K562 treated with DMSO at 1 percent for 12 hours (cell line): ENCODE data around the gene TAS2R10. TPM values are rescaled to one million over a fixed set of nuclear protein-coding genes. Genes with fewer than 3 reads are reported as not detected.

Source experiments
- total RNA-seq: library from RNA; unstranded; fragments of 300-600 nt; gene quantifications from 2 replicates; pipeline ENCODE4 v1.2.3, GENCODE V29; 2022; ENCODE audit not compliant: insufficient read depth

TAS2R10 gene, protein sequence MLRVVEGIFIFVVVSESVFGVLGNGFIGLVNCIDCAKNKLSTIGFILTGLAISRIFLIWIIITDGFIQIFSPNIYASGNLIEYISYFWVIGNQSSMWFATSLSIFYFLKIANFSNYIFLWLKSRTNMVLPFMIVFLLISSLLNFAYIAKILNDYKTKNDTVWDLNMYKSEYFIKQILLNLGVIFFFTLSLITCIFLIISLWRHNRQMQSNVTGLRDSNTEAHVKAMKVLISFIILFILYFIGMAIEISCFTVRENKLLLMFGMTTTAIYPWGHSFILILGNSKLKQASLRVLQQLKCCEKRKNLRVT
- not detected in 2 replicates for total RNA-seq

DNA sequence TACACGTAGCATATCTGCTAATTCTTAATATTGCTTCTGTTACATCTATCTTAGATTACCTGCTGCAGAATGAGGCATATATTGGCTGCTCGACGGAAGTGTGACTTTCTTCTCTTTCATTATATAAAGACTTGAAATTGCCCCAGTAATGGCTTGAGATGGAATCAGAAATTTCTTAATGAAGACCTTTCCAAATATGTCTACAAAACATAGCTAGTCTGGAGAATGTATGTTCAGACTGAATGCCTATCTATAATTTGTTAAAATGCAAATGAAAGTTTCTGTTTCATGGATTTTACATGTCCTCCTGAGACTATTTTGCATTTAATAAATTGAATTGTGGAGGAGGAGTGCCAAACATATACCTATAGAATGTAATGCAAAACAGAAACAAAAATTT lies at the start of gene TAS2R10:
Gene TAS2R10 (minus strand): TSS at position 101 of the 400 bp plus-strand sequence. CDS start 89 bp downstream, at position 12.

DNA sequence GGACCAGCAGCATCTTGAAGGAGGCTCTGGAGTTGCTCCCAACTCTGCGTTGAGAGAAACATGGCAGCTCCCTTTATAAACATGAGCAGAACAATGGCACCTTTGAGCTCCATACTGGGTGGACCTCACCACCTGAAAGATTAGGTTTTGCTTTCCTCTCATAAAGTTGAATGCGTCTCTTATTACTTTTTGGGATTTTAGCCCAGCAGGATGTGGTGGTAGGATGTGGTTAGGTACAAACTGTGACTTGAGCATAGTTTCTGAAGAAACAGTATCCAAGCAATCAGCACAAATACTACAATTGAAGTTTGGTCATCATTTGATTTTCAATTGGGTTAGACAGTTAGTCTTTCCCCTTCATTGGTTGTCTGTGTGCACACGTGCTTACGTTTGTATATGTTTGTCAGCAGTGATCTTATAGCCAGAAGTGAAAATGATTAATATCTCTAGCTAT lies 23.3 kb upstream of the TAS2R10 start, which contains the start of gene PRR4:
Gene PRR4 (minus strand): TSS at position 51 of the 454 bp plus-strand sequence. CDS start 38 bp downstream, at position 13.

DNA sequence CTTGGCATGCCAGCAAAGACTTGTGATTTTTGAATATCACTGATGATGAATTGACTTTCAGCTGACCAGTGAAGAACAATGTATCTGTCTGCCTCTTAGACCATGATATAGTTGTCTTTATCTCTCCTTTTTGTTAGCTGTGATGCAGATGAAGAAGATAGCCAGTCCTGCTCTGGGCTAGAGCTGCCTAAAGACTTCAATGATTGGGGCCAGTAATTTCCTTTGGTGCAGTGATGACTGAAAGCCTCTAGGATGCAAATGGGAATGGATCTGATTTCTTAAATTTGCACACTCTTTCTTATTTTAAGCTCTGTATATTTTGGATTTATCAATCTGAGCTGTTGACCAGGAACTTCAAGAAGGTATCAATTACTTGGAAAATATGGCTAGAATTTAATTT lies 16.1 kb downstream of the TAS2R10 start, which contains the start of gene TAS2R9:
Gene TAS2R9 (minus strand): TSS at position 101 of the 400 bp plus-strand sequence. CDS start 93 bp downstream, at position 8.

DNA sequence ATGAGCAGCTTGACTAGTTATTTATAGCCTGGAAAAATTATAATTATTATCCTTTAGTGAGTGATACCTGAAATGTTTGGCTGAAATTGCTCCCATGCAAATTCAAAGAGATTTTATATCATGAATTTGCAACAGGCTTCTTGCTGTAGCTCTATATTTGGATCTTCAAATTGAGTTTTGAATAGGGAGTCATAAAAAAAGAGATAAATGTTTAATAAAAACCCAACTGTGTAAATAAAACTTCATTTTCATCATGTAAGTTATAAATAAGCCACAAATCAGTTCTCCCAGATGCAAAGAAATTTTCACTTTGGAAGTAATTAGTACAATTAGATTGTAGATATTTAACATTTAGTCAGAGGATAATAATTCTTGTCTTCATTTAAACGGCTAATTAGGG lies 19.0 kb downstream of the TAS2R10 start, which contains the start of gene TAS2R8:
Gene TAS2R8 (minus strand): TSS at position 101 of the 400 bp plus-strand sequence. CDS start 306 bp downstream, outside the sequence.

DNA sequence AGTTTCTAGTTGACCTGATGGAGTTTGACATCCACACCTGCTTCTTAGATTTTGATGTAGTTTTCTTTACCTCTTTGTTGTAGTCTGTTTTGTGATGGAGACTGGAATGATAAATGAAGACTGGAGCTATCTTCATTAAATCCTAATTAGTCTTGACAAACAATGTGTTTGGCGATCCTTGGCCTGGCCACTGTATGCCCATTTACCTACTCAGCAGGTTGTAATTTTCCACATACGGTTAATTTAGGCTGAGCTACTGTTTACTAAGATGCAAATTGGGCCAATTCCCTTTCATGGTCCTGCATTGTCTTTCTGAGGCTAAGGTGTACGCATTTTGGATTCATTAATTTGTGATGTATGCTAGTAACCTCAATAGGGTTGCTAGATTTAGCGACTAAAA lies 23.6 kb downstream of the TAS2R10 start, which contains the start of gene TAS2R7:
Gene TAS2R7 (minus strand): TSS at position 41 of the 400 bp plus-strand sequence. CDS start 57 bp downstream, outside the sequence.

Other genes starting within 250 kb of the TAS2R10 start
- gene MAGOHB, start 212.7 kb downstream of the TAS2R10 start, total RNA-seq: 6.0 and 9.4 TPM in 2 replicates
- gene STYK1, start 152.3 kb downstream of the TAS2R10 start, total RNA-seq: 0.39 TPM in 1 of 2 replicates, not detected in the other
- gene YBX3, start 103.0 kb downstream of the TAS2R10 start, total RNA-seq: 74.8 and 109 TPM in 2 replicates
- not detected in 2 replicates for gene TAS2R7, start 23.7 kb downstream of the TAS2R10 start, total RNA-seq
- not detected in 2 replicates for gene TAS2R8, start 19.1 kb downstream of the TAS2R10 start, total RNA-seq
- gene TAS2R9, start 16.2 kb downstream of the TAS2R10 start, total RNA-seq: not detected in 2 replicates
- gene PRR4, start 23.1 kb upstream of the TAS2R10 start, total RNA-seq: not detected in 2 replicates
- gene PRH1, start 57.9 kb upstream of the TAS2R10 start, total RNA-seq: 4.3 and 5.0 TPM in 2 replicates
- not detected in 2 replicates for gene TAS2R13, start 83.2 kb upstream of the TAS2R10 start, total RNA-seq
- not detected in 2 replicates for gene PRH2, start 102.9 kb upstream of the TAS2R10 start, total RNA-seq
- 0.92 and 0.94 TPM in 2 replicates for gene TAS2R14, start 112.9 kb upstream of the TAS2R10 start, total RNA-seq
- not detected in 2 replicates for gene TAS2R50, start 160.6 kb upstream of the TAS2R10 start, total RNA-seq
- gene TAS2R20, start 171.9 kb upstream of the TAS2R10 start, total RNA-seq: 0.70 TPM in 1 of 2 replicates, not detected in the other
- not detected in 2 replicates for gene TAS2R19, start 196.3 kb upstream of the TAS2R10 start, total RNA-seq
- not detected in 2 replicates for gene TAS2R31, start 205.0 kb upstream of the TAS2R10 start, total RNA-seq
- not detected in 2 replicates for gene TAS2R46, start 235.9 kb upstream of the TAS2R10 start, total RNA-seq